Measurements from ENCODE around the gene C2orf42. TPM values are rescaled to one million over a fixed set of nuclear protein-coding genes. Genes with fewer than 3 reads are reported as not detected.

Gene C2orf42
- total and polyA plus RNA-seq, 5 donors from 2014 or later, result 21.0 to 38.4 (median 23.6) TPM

Other genes with a start within 250 kb of the C2orf42 start
- gene ASPRV1, start 229.4 kb downstream of the C2orf42 start, total RNA-seq, result 1.7 TPM
- gene ASPRV1, start 229.4 kb downstream of the C2orf42 start, polyA plus RNA-seq, result 1 to 10 TPM in 3 of 4 donors, under 1 TPM in 1; 0.62 to 1.5 (median 1.1) TPM
- gene PCBP1, start 103.5 kb downstream of the C2orf42 start, total RNA-seq, result 330 TPM
- gene PCBP1, start 103.5 kb downstream of the C2orf42 start, polyA plus RNA-seq, result 100 to 1,000 TPM; 131 to 188 (median 173) TPM
- gene TIA1, start 57.6 kb upstream of the C2orf42 start, total RNA-seq, result 90.9 TPM
- 10 to 100 TPM; 41.6 to 55.4 (median 47.7) TPM for gene TIA1, start 57.6 kb upstream of the C2orf42 start, polyA plus RNA-seq
- gene PCYOX1, start 67.1 kb upstream of the C2orf42 start, total RNA-seq, result 9.8 TPM
- gene PCYOX1, start 67.1 kb upstream of the C2orf42 start, polyA plus RNA-seq, result 10 to 100 TPM; 20.8 to 29.7 (median 23.7) TPM
- gene SNRPG, start 102.7 kb upstream of the C2orf42 start, total RNA-seq, result 84.7 TPM
- gene SNRPG, start 102.7 kb upstream of the C2orf42 start, polyA plus RNA-seq, result 100 to 1,000 TPM; 261 to 413 (median 305) TPM
- 27.1 TPM for gene FAM136A, start 111.0 kb upstream of the C2orf42 start, total RNA-seq
- 10 to 100 TPM; 26.2 to 35.1 (median 29.9) TPM for gene FAM136A, start 111.0 kb upstream of the C2orf42 start, polyA plus RNA-seq

Data from CD4-positive, CD25-positive, alpha-beta regulatory T cell (primary cell).